CD14-positive monocyte (primary cell): ENCODE measurements around the gene CNEP1R1. TPM values are rescaled to one million over a fixed set of nuclear protein-coding genes. Genes with fewer than 3 reads are reported as not detected.

Experiments
- DNase-seq, 3 donors: peaks; one replicate each; pipeline ENCODE4 v3.0.0-alpha.2; 2011 to 2022
- H2AFZ ChIP-seq: 2 replicates; pipeline ENCODE4 v1.6.0; 2012; ENCODE audit warnings: mild to moderate bottlenecking, low read depth, low read length, inconsistent platforms; ENCODE audit not compliant: insufficient read depth, poor library complexity, severe bottlenecking
- H3K27ac ChIP-seq, 2 donors: 1 replicate in 1 of 2; 2 replicates in 1 of 2; pipeline ENCODE4 v1.5.1; 2012 to 2013; ENCODE audit warnings: low read length in 2 of 2, control low read depth in 1 of 2, inconsistent platforms in 1 of 2, low read depth in 1 of 2, mild to moderate bottlenecking in 1 of 2
- H3K27me3 ChIP-seq, 2 donors: one replicate each; pipeline versions ENCODE4 v1.6.0 to v1.6.1; 2011 to 2013; ENCODE audit warnings: low read length in 2 of 2; ENCODE audit not compliant: control insufficient read depth in 2 of 2, insufficient read depth in 2 of 2
- H3K36me3 ChIP-seq, 2 donors: replicated peaks in 1 of 2; 1 replicate in 1 of 2; 2 replicates in 1 of 2; pipeline versions ENCODE4 v1.5.1 to v1.6.1; 2012 to 2013; ENCODE audit warnings: low read length in 2 of 2, control low read depth in 1 of 2, inconsistent platforms in 1 of 2, mild to moderate bottlenecking in 1 of 2; ENCODE audit not compliant: insufficient read depth in 2 of 2, control insufficient read depth in 1 of 2
- H3K4me1 ChIP-seq, 2 donors: 1 replicate in 1 of 2; 2 replicates in 1 of 2; pipeline versions ENCODE4 v1.5.1 to v1.6.1; 2012 to 2013; ENCODE audit warnings: low read length in 2 of 2, control low read depth in 1 of 2, inconsistent platforms in 1 of 2, mild to moderate bottlenecking in 1 of 2, moderate library complexity in 1 of 2; ENCODE audit not compliant: insufficient read depth in 2 of 2, control insufficient read depth in 1 of 2
- H3K4me2 ChIP-seq: replicated peaks from 2 replicates; pipeline ENCODE3; 2012; ENCODE audit warnings: low read length, moderate library complexity, mild to moderate bottlenecking; ENCODE audit not compliant: poor library complexity, severe bottlenecking; ENCODE audit errors: extremely low read depth
- H3K4me3 ChIP-seq, 3 experiments: fragments of 200-600 bp in 1 of 3; sonication (generic) in 1 of 3; replicated peaks in 1 of 3; 1 replicate in 2 of 3; 2 replicates in 1 of 3; pipeline ENCODE4 v1.5.1; 2011 to 2013; ENCODE audit warnings: low read length in 3 of 3, mild to moderate bottlenecking in 3 of 3, control low read depth in 2 of 3, low read depth in 2 of 3, inconsistent platforms in 1 of 3, moderate library complexity in 1 of 3
- H3K79me2 ChIP-seq: 2 replicates; pipeline ENCODE4 v1.6.0; 2012; ENCODE audit warnings: mild to moderate bottlenecking, control low read depth, inconsistent platforms, low read length, moderate library complexity; ENCODE audit not compliant: insufficient read depth
- H3K9ac ChIP-seq: 2 replicates; pipeline ENCODE4 v1.6.0; 2017; ENCODE audit warnings: low read length, mild to moderate bottlenecking; ENCODE audit not compliant: insufficient read depth, poor library complexity, severe bottlenecking
- H3K9me3 ChIP-seq, 2 donors: replicated peaks in 1 of 2; 1 replicate in 1 of 2; 2 replicates in 1 of 2; pipeline versions ENCODE4 v1.5.1 to v1.6.1; 2012 to 2013; ENCODE audit warnings: low read length in 2 of 2, control low read depth in 1 of 2; ENCODE audit not compliant: control insufficient read depth in 1 of 2, insufficient read depth in 1 of 2
- H4K20me1 ChIP-seq: 2 replicates; pipeline ENCODE4 v1.6.0; 2012; ENCODE audit warnings: mild to moderate bottlenecking, low read length, control low read depth, moderate library complexity; ENCODE audit not compliant: insufficient read depth
- H3K27ac Mint-ChIP-seq, 7 donors: one replicate each; pipeline ENCODE4 v1.8.0; 2020; ENCODE audit warnings: mild to moderate bottlenecking in 7 of 7, mixed read lengths in 7 of 7, moderate library complexity in 6 of 7, inconsistent platforms in 2 of 7
- H3K27me3 Mint-ChIP-seq, 3 donors: one replicate each; pipeline ENCODE4 v1.8.0; 2021 to 2022; ENCODE audit warnings: low read depth in 3 of 3, mild to moderate bottlenecking in 3 of 3, mixed read lengths in 3 of 3, moderate library complexity in 3 of 3, inconsistent platforms in 1 of 3
- H3K36me3 Mint-ChIP-seq, 2 donors: one replicate each; pipeline ENCODE4 v1.8.0; 2020; ENCODE audit warnings: mixed read lengths in 2 of 2, inconsistent platforms in 1 of 2, mild to moderate bottlenecking in 1 of 2
- H3K4me1 Mint-ChIP-seq: one replicate; pipeline ENCODE4 v1.8.0; 2020; ENCODE audit warnings: mild to moderate bottlenecking, mixed read lengths
- H3K4me3 Mint-ChIP-seq, 2 donors: one replicate each; pipeline ENCODE4 v1.8.0; 2020; ENCODE audit warnings: mild to moderate bottlenecking in 2 of 2, mixed read lengths in 2 of 2, moderate library complexity in 1 of 2
- H3K9me3 Mint-ChIP-seq, 7 donors: one replicate each; pipeline ENCODE4 v1.8.0; 2020 to 2022; ENCODE audit warnings: mixed read lengths in 7 of 7, mild to moderate bottlenecking in 6 of 7, moderate library complexity in 6 of 7, inconsistent platforms in 2 of 7
- CTCF ChIP-seq: fragments of 200-600 bp; IDR thresholded peaks from one replicate; pipeline ENCODE4 v1.8.0; 2022; ENCODE audit warnings: antibody characterized with exemption, mild to moderate bottlenecking
- WGBS: methylation state at CpG from one replicate; pipeline ENCODE4 v1.1.5; 2013; ENCODE audit warnings: missing lambda C conversion rate; ENCODE audit not compliant: insufficient coverage; 5-methylcytosine and 5-hydroxymethylcytosine counted together
- intact Hi-C, 2 donors: fragments of 100-400 bp; cut with micrococcal nuclease; formaldehyde crosslinking; loops; one replicate each; pipeline versions ENCODE4 v1.15.0 to v1.15.1; 2023
- polyA plus RNA-seq, 3 donors: library from polyadenylated mRNA; depleted of rRNA in 1 of 3; unstranded in 2 of 3; stranded (reverse) in 1 of 3; fragments of 300-500 nt in 2 of 3; fragments of >200 nt in 1 of 3; fragmentation: Illumina TruSeq in 2 of 3; gene quantifications; 1 replicate in 2 of 3; 2 replicates in 1 of 3; pipeline ENCODE4 v1.2.3, GENCODE V29; 2012 to 2021

CNEP1R1 gene
- polyA plus RNA-seq, 3 donors: 13.7 to 49.6 (median 19.3) TPM

- H3K4me3 Mint-ChIP-seq: no peak overlapping the region
- Histone ChIP-seq H3K4me3 (no peak overlapping the region), H3K9ac (no peak overlapping the region), H3K4me2 (no peak overlapping the region), H4K20me1 (no peaks in the 10 kb centered on the region), H3K27me3 (peaks cover 0 to 3% of the 10 kb centered on the region in 2 donors), H3K36me3 (no peaks in the 10 kb centered on the region), H2AFZ (no peak overlapping the region), H3K4me1 (no peaks in the 10 kb centered on the region), H3K27ac (no peak overlapping the region), H3K9me3 (no peaks in the 10 kb centered on the region), H3K79me2 (no peaks in the 10 kb centered on the region)
- WGBS: no CpG with 5 or more reads among the region's 4 CpGs
- no peaks in the 10 kb centered on the region for H3K36me3 Mint-ChIP-seq
- H3K9me3 Mint-ChIP-seq: peaks cover 0 to 4% (median 0%) of the 10 kb centered on the region in 7 donors
- no peak for TF ChIP-seq CTCF
- H3K4me1 Mint-ChIP-seq: peaks cover 4% of the 10 kb centered on the region
- no peak overlapping the region for H3K27ac Mint-ChIP-seq
- peaks cover 7 to 12% (median 7%) of the 10 kb centered on the region in 3 donors for H3K27me3 Mint-ChIP-seq
- no peak for DNase-seq
- intact Hi-C loops: no loop called here
These were observed 27.2 kb upstream of the CNEP1R1 start for GRCh38 chr16:49997721-49998251.

GRCh38 chr16:49998991-49999390 lies 26.0 kb upstream of the CNEP1R1 start:
- Histone ChIP-seq H3K4me3 (no peak overlapping the region), H3K27me3 (peaks cover 0 to under 1% of the 10 kb centered on the region in 2 donors), H3K79me2 (no peaks in the 10 kb centered on the region), H3K4me2 (no peak overlapping the region), H3K4me1 (no peaks in the 10 kb centered on the region), H3K27ac (no peak overlapping the region), H3K9ac (no peak overlapping the region), H3K36me3 (no peaks in the 10 kb centered on the region), H3K9me3 (no peaks in the 10 kb centered on the region), H4K20me1 (no peaks in the 10 kb centered on the region), H2AFZ (no peak overlapping the region)
- Mint-ChIP-seq H3K4me1 (peaks cover 6% of the 10 kb centered on the region), H3K36me3 (no peaks in the 10 kb centered on the region), H3K27ac (no peak overlapping the region), H3K4me3 (no peak overlapping the region), H3K9me3 (peaks cover 0 to 4% (median 0%) of the 10 kb centered on the region in 7 donors), H3K27me3 (peaks cover 4 to 8% (median 8%) of the 10 kb centered on the region in 3 donors)
- DNase-seq: no peak
- no peak for TF ChIP-seq CTCF
- WGBS: 100% methylated on average over 2 of the region's 5 CpGs
- intact Hi-C loops: no loop called here
